NK-92 (cell line): ENCODE measurements around the gene YTHDC2.

Experiments used
- DNase-seq: peaks from one replicate; lab custom pipeline; 2025; ENCODE audit not compliant: unreplicated experiment; lab: John Stamatoyannopoulos, UW

The YTHDC2 gene

GRCh38 chr5:113513384-113514288 lies at the start of gene YTHDC2:
Gene YTHDC2 (plus strand): TSS chr5:113513694. CDS start chr5:113513896, 202 bp downstream.
- DNase-seq = no peak

DNA sequence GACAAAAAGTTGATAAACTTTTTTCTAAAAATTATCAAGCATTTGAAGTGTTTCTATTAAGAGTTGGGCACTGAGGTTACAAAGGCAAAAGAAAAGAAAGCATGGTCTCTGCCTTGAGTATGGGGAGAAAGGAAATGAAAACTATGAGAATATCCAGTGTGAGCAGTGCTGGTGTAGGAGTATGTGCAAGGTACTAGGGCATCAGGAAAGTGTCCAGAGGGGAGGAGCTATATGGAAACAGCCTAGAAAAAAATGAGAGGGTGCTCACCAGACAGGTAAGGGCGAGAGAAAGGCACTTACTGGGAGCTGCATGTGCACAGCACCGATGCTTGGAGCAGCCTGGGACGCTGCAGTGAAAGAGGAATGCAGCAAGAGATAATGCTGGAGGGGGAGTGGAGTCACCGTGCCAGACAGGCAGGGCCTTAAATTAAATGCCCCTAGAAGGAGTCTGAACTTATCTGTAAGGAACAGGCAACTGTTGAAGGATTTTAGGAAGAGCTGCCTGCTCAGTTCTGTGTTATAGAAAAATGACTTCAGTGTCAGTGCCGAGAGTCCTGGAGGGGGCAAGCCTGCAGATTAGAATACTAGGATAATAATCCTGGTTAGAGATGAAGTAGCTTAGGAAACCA lies 39.3 kb upstream of the YTHDC2 start:
- DNase-seq = no peak

DNA sequence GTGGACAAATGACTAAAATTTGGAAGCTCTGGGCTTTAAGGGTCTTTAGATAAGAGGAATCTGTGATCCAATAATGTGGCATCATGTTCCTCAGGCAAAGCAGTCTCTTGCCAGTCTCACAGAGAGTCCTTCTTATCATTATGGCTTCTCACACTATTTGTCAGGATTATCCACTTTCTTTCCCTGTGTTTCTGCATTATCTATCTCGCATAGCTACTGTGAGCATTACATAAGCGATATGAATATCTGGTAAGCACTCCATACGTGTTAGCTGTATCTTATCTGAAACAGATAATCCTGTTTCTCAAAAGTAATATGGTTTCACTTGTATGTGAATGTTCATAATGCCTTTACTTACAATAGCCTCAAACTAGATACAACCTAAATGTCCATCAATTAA lies 34.8 kb upstream of the YTHDC2 start:
- no peak for DNase-seq

GRCh38 chr5:113480243-113480642 lies 33.3 kb upstream of the YTHDC2 start:
- DNase-seq = no peak

DNA sequence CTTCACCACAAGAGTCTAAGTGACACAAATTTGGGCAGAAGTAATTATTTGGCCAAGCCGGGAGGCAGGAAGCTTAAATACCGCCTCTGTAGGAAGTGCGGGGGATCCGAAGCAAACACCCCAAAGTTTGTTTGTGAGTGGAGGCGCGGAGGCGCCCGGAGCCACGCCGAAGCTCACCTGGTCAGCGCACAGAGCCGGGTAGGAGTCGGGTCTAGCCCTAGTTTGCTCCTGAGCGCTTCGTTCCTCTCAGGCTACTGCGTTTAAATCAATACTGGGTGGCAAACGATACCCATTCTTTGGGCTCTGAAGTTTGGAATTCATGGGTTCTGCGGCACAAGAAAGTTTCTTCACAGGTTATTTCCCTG lies 26.1 kb upstream of the YTHDC2 start:
- no peak for DNase-seq

GRCh38 chr5:113487781-113488644 lies 25.5 kb upstream of the YTHDC2 start, which contains the start of gene MCC:
Gene MCC (minus strand): TSS chr5:113488453.
- no peak for DNase-seq

GRCh38 chr5:113488645-113489184 lies 24.8 kb upstream of the YTHDC2 start:
- no peak for DNase-seq

- DNase-seq = no peak
Observed at GRCh38 chr5:113489299-113489698, 24.2 kb upstream of the YTHDC2 start.

DNA sequence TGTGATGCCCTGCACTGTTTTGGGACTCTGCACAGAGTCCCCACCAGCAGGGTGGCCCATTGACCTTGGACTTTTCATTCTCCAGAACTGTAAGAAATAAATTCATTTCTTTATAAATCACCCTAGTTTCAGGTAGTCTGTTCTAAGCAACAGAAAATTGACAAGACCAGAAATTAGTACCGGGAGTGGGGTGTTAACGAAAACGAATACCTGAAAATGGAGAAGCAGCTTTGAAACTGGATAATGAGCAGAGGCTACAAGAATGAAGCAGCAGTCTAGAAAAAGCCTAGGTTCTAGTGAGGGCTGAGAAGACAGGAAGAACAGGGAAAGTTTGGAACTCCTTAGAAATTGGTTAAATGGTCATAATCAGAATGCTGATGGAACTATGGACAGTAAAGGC lies 23.2 kb upstream of the YTHDC2 start:
- DNase-seq = no peak

DNA sequence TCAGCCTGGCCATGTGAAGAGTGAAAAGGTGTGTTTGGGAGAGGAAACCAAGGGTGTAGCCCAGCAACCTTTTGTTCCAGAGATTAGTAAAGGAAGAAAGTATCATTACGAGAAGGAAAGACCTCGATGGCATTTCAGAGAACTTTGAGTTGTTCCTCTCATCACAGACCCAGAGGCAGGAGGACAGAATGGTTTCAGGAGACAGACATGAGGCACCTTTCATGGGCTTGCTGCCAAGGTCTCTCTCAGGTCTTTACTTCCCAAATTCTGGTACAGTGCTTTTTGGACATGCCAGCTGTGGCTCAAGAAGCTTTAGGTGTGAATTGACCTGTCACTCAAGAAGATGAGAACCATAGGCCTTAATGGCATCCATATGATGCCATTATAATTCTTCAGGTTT lies 22.5 kb upstream of the YTHDC2 start:
- no peak for DNase-seq

- DNase-seq = no peak
Observed at GRCh38 chr5:113493446-113493845, 20.0 kb upstream of the YTHDC2 start.

- DNase-seq = no peak
Observed at GRCh38 chr5:113495422-113495841, 18.1 kb upstream of the YTHDC2 start.

DNA sequence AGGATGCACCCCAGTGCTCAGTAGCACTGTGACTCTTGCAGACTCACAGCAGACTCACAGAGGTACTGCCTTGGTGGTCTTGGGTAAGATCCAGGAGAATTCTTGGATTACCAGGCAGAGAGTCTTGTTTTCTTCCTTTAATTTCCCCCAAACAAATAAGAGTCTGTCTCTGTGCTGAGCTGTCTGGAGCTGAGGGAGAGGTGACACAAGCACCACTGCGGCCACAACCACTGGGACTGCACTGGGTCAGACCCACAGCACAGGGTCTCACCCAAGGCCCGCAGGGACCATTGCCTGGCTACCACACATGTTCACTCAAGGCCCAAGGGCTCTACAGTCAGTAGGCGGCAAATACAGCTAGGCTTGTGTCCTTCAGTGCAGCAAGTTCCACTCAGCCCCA lies 11.4 kb upstream of the YTHDC2 start:
- DNase-seq = no peak

GRCh38 chr5:113503146-113503545 lies 10.3 kb upstream of the YTHDC2 start:
- no peak for DNase-seq

- DNase-seq = no peak
Observed at GRCh38 chr5:113505181-113505580, 8.3 kb upstream of the YTHDC2 start.

GRCh38 chr5:113507601-113508000 lies 5.9 kb upstream of the YTHDC2 start:
- DNase-seq = no peak

GRCh38 chr5:113508756-113509155 lies 4.7 kb upstream of the YTHDC2 start:
- no peak for DNase-seq

- no peak for DNase-seq
Observed at GRCh38 chr5:113510836-113511451, 2.5 kb upstream of the YTHDC2 start.

DNA sequence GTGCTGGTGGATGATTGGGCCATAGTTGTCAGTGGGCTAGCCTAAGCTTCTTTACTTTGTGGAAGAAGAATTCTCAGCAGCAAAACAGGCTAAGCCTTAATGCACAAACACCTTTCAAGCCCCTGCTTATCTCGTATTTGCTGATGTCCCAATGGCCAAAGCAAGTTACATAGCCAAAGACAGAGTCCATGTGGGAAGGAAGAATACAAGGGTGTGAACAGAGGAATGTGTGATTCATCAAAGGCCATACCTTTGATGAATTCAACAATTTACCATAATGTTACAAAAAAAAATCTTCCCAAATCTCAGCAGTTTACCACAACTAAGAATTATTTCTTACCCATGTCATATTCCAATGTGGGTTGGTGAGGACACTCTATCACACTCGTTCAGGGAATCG lies 1.2 kb upstream of the YTHDC2 start:
- DNase-seq = no peak

GRCh38 chr5:113514289-113514635 lies 768 bp downstream of the YTHDC2 start:
- DNase-seq = no peak

DNA sequence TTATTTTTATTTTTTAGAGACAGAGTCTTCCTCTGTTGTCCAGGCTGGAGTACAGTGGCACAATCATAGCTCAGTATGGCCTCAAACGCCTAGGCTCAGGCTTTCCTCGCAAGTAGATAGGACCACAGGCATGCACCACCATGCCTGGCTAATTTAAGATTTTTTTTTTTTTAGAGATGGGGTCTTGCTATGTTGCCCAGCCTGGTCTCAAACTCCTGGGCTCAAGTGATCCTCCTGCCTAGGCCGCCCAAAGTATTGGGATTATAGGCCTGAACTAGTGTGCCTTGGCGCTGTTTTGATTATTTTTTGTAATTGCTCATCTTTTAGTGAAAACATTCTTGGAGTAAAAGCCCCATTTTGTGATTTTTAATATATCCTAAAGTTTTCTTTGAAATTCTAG lies 5.4 kb downstream of the YTHDC2 start:
- no peak for DNase-seq
